DND-41 (cell line): Measurements from ENCODE around the gene TRPM3.

Experiments
- ATAC-seq: fragments of 200-7000 bp; cut with Tn5 transposase; 3 replicates; pipeline ENCODE4 v1.9.1; 2021; ENCODE audit warnings: low read depth; ENCODE audit not compliant: insufficient read depth
- DNase-seq: peaks from one replicate; pipeline ENCODE4 v3.0.0-alpha.2; 2020
- H2AFZ ChIP-seq: 2 replicates; pipeline ENCODE4 v1.6.0; 2012; ENCODE audit warnings: low read depth, low read length
- H3K27ac ChIP-seq: 2 replicates; pipeline ENCODE4 v1.5.1; 2012; ENCODE audit warnings: low read length, inconsistent platforms
- H3K27me3 ChIP-seq: fragments of 200-600 bp; sonication (generic); 2 replicates; pipeline ENCODE4 v1.6.0; 2012; ENCODE audit warnings: low read length, mild to moderate bottlenecking, inconsistent platforms; ENCODE audit not compliant: insufficient read depth, poor library complexity
- H3K36me3 ChIP-seq: 2 replicates; pipeline ENCODE4 v1.5.1; 2012; ENCODE audit warnings: low read length, inconsistent platforms; ENCODE audit not compliant: insufficient read depth
- H3K4me1 ChIP-seq: 2 replicates; pipeline ENCODE4 v1.5.1; 2012; ENCODE audit warnings: mild to moderate bottlenecking, low read length; ENCODE audit not compliant: insufficient read depth
- H3K4me2 ChIP-seq: 2 replicates; pipeline ENCODE4 v1.6.0; 2012; ENCODE audit warnings: mild to moderate bottlenecking, moderate library complexity, low read length, inconsistent platforms; ENCODE audit not compliant: insufficient read depth
- H3K4me3 ChIP-seq, 2 experiments: fragments of 200-600 bp in 1 of 2; shearing (Covaris generic) in 1 of 2; 2 replicates each; pipeline ENCODE4 v1.5.1; 2012 to 2016; ENCODE audit warnings: inconsistent platforms in 2 of 2, low read length in 2 of 2, mild to moderate bottlenecking in 2 of 2, low read depth in 1 of 2, moderate library complexity in 1 of 2
- H3K79me2 ChIP-seq: 2 replicates; pipeline ENCODE4 v1.6.0; 2012; ENCODE audit warnings: low read length, inconsistent platforms; ENCODE audit not compliant: insufficient read depth
- H3K9ac ChIP-seq: 2 replicates; pipeline ENCODE4 v1.6.0; 2012; ENCODE audit warnings: low read depth, mild to moderate bottlenecking, inconsistent platforms, low read length, moderate library complexity
- H3K9me3 ChIP-seq: 2 replicates; pipeline ENCODE4 v1.5.1; 2012; ENCODE audit warnings: low read length, moderate library complexity, mild to moderate bottlenecking, inconsistent platforms; ENCODE audit not compliant: insufficient read depth, severe bottlenecking
- H4K20me1 ChIP-seq: 2 replicates; pipeline ENCODE4 v1.6.0; 2012; ENCODE audit warnings: low read length; ENCODE audit not compliant: insufficient read depth
- CTCF ChIP-seq: IDR thresholded peaks from 2 replicates; pipeline ENCODE4 v1.5.1; 2012; ENCODE audit warnings: borderline replicate concordance, low read length, moderate library complexity, mild to moderate bottlenecking; ENCODE audit not compliant: poor library complexity, severe bottlenecking; ENCODE audit errors: extremely low read depth
- EZH2 ChIP-seq: IDR thresholded peaks from 3 replicates; pipeline ENCODE4 v1.6.1; 2012; ENCODE audit warnings: borderline replicate concordance, low read depth, mild to moderate bottlenecking, moderate library complexity, low read length, inconsistent platforms; ENCODE audit not compliant: severe bottlenecking

The TRPM3 gene

GRCh38 chr9:71090896-71091295 lies 30.5 kb downstream of the TRPM3 start:
- H3K9ac ChIP-seq, result no peak overlapping the region

GRCh38 chr9:71079451-71079850 lies 42.0 kb downstream of the TRPM3 start:
- H3K4me1 ChIP-seq, result no peaks in the 10 kb centered on the region
- no peaks in the 10 kb centered on the region for H3K9me3 ChIP-seq
- DNase-seq, result no peak
- no peak overlapping the region for H3K4me3 ChIP-seq
- TF ChIP-seq EZH2, result no peak
- TF ChIP-seq CTCF, result no peak
- H2AFZ ChIP-seq, result no peak overlapping the region
- H3K4me2 ChIP-seq, result no peak overlapping the region
- no peaks in the 10 kb centered on the region for H4K20me1 ChIP-seq
- no peaks in the 10 kb centered on the region for H3K79me2 ChIP-seq
- no peak overlapping the region for H3K27ac ChIP-seq
- H3K27me3 ChIP-seq, result no peaks in the 10 kb centered on the region
- no peaks in the 10 kb centered on the region for H3K36me3 ChIP-seq
- H3K9ac ChIP-seq, result no peak overlapping the region
- ATAC-seq, result no peak

More at GRCh38 chr9:71090896-71091295, 30.5 kb downstream of the TRPM3 start:
- Histone ChIP-seq H4K20me1 (no peaks in the 10 kb centered on the region), H3K27ac (no peak overlapping the region), H2AFZ (no peak overlapping the region), H3K9me3 (no peaks in the 10 kb centered on the region), H3K27me3 (no peaks in the 10 kb centered on the region), H3K4me3 (no peak overlapping the region), H3K4me1 (no peaks in the 10 kb centered on the region), H3K36me3 (no peaks in the 10 kb centered on the region), H3K4me2 (no peak overlapping the region), H3K79me2 (no peaks in the 10 kb centered on the region)
- TF ChIP-seq EZH2, result no peak
- no peak for TF ChIP-seq CTCF
- DNase-seq, result no peak
- no peak for ATAC-seq

- Histone ChIP-seq H3K9ac (no peak overlapping the region), H3K4me1 (no peaks in the 10 kb centered on the region), H3K27ac (no peak overlapping the region), H3K79me2 (no peaks in the 10 kb centered on the region), H2AFZ (no peak overlapping the region), H3K27me3 (no peaks in the 10 kb centered on the region), H3K4me2 (no peak overlapping the region), H3K36me3 (no peaks in the 10 kb centered on the region), H4K20me1 (no peaks in the 10 kb centered on the region), H3K4me3 (no peak overlapping the region), H3K9me3 (no peaks in the 10 kb centered on the region)
- TF ChIP-seq CTCF (no peak), EZH2 (no peak)
- no peak for ATAC-seq
- no peak for DNase-seq
Observed at GRCh38 chr9:71076096-71076495, 45.3 kb downstream of the TRPM3 start.

GRCh38 chr9:71073494-71073893 lies 47.9 kb downstream of the TRPM3 start:
- Histone ChIP-seq H3K27me3 (no peaks in the 10 kb centered on the region), H3K36me3 (no peaks in the 10 kb centered on the region), H4K20me1 (no peaks in the 10 kb centered on the region), H3K79me2 (no peaks in the 10 kb centered on the region), H3K9me3 (no peaks in the 10 kb centered on the region), H2AFZ (no peak overlapping the region), H3K9ac (no peak overlapping the region), H3K4me3 (no peak overlapping the region), H3K4me1 (no peaks in the 10 kb centered on the region), H3K4me2 (no peak overlapping the region), H3K27ac (no peak overlapping the region)
- no peak for DNase-seq
- TF ChIP-seq EZH2 (no peak), CTCF (no peak)
- no peak for ATAC-seq
